Neural cell (in vitro differentiated cells): Measurements from ENCODE around the gene LHPP.

Source experiments
- CTCF ChIP-seq: fragments of 450-650 bp; IDR thresholded peaks from 2 replicates; pipeline ENCODE4 v1.5.1; 2014; ENCODE audit warnings: antibody characterized with exemption, mild to moderate bottlenecking, moderate library complexity; ENCODE audit not compliant: poor library complexity, severe bottlenecking
- EP300 ChIP-seq: fragments of 450-650 bp; conservative IDR thresholded peaks from 2 replicates; pipeline ENCODE4 v1.6.1; 2014; ENCODE audit warnings: antibody characterized with exemption, mild to moderate bottlenecking, moderate library complexity; ENCODE audit not compliant: poor library complexity, severe bottlenecking
- EZH2 ChIP-seq: fragments of 200-600, 300-800 bp; shearing (Covaris generic), sonication (generic); IDR thresholded peaks from 2 replicates; pipeline ENCODE4 v1.6.1; 2014; ENCODE audit warnings: antibody characterized with exemption, low read length, borderline replicate concordance, mild to moderate bottlenecking; ENCODE audit not compliant: insufficient read depth, poor library complexity, severe bottlenecking
- MXI1 ChIP-seq: fragments of 450-650 bp; conservative IDR thresholded peaks from 2 replicates; pipeline ENCODE4 v1.6.1; 2014; ENCODE audit warnings: antibody characterized with exemption, mild to moderate bottlenecking; ENCODE audit not compliant: poor library complexity, severe bottlenecking
- POLR2AphosphoS5 ChIP-seq: IDR thresholded peaks from 2 replicates; pipeline ENCODE4 v1.6.1; 2012
- RAD21 ChIP-seq: fragments of 450-650 bp; conservative IDR thresholded peaks from 2 replicates; pipeline ENCODE4 v1.6.1; 2014; ENCODE audit warnings: antibody characterized with exemption, mild to moderate bottlenecking, moderate library complexity
- REST ChIP-seq: IDR thresholded peaks from 2 replicates; pipeline ENCODE4 v1.6.1; 2012; ENCODE audit warnings: borderline replicate concordance
- SMC3 ChIP-seq: fragments of 450-650 bp; conservative IDR thresholded peaks from 2 replicates; pipeline ENCODE4 v1.6.1; 2014; ENCODE audit warnings: antibody characterized with exemption, mild to moderate bottlenecking, moderate library complexity; ENCODE audit not compliant: poor library complexity
- TAF1 ChIP-seq: IDR thresholded peaks from 2 replicates; pipeline ENCODE4 v1.6.1; 2012; ENCODE audit warnings: low read depth

GRCh38 chr10:124632566-124632965, 170.9 kb downstream of the LHPP start:
- TF ChIP-seq CTCF (no peak), SMC3 (no peak), EZH2 (no peak), EP300 (no peak), REST (no peak), POLR2AphosphoS5 (no peak), TAF1 (no peak), RAD21 (no peak), MXI1 (no peak)
